Occipital lobe (tissue), 2 donors: ENCODE results near the gene ZP3. TPM values are rescaled to one million over a fixed set of nuclear protein-coding genes. Genes with fewer than 3 reads are reported as not detected.
"Not testable (repeated sequence)": the region's sequence is repeated elsewhere in the genome, so short reads cannot be mapped to it uniquely, and the experiment has no call there.

Experiments used
- DNase-seq: peaks from one replicate; lab custom pipeline; 2025; lab: John Stamatoyannopoulos, UW
- total RNA-seq: library from RNA; depleted of rRNA; stranded (reverse); fragments of >200 nt; gene quantifications from one replicate; pipeline ENCODE4 v1.2.3, GENCODE V29; 2014

Gene ZP3
- 1.4 TPM for total RNA-seq

DNA sequence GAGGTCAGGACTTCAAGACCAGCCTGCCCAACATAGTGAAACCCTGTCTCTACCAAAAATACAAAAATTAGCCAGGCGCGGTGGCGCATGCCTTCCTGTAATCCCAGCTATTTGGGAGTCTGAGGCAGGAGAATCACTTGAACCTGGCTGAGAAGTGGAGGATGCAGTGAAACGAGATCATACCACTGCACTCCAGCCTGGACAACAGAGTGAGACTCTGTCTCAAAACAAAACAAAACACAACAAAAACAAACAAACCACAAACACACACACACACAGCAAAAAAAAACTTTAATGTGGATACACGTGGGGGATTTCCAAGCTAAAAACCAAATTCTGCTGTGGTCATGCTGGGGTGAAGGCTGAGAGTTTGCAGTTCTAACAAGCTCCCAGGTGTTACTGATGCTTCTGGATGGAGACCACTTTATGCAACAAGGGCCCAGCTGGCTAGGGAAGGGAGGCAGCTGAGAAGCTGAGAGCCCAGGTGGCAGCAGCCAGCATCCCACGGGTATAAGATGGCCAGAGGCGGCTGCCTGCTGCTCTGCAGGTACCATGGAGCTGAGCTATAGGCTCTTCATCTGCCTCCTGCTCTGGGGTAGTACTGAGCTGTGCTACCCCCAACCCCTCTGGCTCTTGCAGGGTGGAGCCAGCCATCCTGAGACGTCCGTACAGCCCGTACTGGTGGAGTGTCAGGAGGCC is at the start of gene ZP3:
TSS of gene ZP3 (plus strand) at position 538 of the 699 bp plus-strand sequence. CDS start at position 553, 15 bp downstream.
- no peak for DNase-seq

DNA sequence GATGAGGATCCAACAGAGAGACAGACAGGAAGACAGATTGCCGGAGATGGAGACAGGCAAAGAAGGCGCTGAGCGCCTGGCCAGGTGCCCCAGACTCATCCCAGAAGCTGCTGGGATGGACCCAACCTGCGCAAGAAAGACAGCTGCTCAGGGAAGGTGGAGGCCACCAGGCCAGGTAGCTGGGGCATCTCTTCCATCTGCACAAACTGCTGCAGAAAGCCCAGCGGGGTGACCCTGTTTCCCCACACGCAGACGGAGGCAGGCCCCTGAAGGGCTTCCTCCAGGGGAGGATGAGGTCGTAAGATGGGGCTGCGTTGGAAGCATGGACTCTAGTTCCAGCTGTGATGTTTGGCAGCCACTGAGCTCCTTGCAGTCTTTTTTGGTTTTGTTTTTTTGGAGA is 49.5 kb upstream of the ZP3 start:
- no peak for DNase-seq

DNA sequence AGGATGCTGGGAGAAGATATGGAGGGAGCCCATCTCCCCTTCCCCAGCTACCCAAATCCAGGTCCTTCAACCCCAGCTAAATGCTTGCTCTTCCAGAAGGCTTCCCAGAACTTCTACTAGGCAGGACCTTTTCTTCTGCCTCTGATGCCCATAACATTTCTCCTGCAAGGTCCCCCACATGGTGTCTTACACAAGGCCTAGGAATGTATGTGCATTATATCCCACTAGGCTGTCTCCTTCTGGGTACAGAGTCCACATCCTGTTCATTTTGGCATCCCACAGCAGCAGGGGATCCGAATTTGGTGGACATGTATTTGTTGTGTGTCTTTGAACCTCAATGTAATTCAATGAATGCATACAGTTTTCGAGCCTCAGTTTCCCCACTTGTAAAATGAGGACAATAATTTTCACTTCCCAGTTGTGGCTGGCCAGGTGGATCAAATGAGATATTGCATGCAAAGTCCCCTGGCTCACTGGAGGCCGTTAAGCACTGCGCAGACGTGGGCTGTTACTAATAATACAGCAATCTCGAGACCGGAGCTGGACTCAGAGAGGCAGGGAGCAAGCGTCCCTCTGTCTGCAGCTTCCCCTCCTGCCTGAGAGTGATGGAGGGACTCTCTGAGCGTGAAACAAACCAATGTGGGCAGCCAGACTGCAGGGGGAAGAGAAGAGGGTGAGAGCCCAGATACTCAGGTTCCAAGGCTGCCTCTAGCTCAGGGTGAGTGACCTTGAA is 47.4 kb upstream of the ZP3 start:
- DNase-seq: no peak

DNA sequence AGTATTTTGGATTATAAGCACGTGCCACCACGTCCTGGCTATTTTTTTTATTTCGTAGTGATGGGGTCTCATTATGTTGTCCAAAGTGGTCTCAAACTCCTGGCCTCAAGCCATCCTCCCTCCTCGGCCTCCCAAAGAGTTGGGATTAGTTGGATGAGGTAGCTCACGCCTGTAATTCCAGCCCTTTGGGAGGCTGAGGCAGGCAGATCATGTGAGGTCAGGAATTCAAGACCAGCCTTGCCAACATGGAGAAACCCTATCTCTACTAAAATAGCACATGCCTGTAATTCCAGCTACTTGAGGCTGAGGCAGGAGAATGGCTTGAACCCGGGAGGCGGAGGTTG is 44.2 kb upstream of the ZP3 start:
- DNase-seq: no peak

DNA sequence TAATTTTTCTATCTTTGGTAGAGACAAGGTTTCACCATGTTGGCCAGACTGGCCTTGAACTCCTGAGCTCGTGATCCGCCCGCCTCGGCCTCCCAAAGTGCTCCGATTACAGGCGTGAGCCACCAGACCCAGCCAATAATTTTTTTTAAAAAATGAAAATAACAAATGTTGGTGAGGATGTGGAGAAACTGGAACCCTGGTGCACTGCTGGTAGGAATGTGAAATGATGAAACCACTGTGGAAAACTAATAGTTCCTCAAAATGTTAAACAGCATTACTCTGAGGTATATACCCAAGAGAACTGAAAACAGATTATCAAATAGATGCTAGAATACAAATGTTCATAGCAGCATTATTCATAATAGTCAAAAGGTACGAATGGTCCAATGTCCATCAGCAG is 42.9 kb upstream of the ZP3 start:
- DNase-seq: no peak

DNA sequence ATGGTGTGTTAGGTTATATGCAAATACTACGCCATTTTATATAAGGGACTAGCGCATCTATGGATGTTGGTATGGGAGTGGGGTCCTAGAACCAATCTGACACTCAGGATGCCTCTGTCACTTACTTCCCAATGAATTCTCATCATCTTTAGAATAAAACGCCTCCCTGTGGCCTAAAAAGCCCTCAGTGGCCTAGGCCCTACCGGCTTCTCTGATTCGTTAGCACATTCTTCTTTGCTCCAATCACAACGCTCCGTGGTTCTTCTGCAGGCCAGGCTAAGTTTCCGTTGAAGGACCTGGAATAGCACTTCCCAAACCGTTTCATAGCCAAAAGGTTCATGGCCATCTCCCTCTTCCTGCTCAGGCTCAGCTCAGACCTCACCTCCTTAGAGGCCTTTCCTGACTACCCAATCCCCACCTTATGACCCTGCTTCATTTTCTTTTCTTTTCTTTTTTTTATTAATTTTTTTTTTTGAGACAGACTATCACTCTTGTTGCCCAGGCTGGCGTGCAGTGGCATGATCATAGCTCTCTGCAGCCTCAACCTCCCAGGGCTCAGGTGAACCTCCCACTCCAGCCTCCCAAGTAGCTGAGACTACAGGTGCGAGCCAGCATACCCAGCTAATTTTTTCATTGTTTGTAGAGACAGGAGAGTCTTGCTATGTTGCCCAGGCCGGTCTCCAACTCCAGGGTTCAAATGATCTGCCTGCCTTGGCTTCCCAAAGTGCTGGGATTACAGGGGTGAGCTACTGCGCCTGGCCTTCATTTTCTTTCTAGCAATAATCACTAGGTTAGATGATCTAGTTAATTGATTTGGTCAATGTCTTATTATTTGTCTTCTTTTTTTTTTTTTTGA is 41.4 kb upstream of the ZP3 start:
- DNase-seq: no peak

DNA sequence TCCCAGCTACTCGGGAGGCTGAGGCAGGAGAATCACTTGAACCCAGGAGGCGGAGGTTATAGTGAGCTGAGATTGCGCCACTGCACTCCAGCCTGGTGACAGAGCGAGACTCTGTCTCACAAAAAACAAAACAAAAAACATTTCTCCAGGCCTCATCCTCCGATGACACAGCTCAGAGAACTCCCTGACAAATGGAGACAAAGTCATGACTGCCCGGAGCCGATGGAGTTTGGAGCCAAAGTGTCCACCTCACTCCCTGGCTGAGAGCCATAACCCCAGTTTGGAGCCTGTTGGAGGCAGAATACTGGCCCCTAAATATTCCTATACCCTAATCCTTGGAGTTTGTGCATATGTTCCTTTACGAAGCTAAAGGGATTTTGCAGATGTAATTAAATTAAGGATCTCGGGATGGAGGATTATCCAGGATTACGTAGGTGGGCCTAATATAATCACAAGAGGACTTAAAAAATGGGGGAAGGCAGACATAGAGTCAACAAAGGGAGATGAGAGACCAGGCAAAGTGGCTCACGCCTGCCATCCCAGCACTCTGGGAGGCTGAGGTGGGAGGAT is 38.0 kb upstream of the ZP3 start:
- no peak for DNase-seq

DNA sequence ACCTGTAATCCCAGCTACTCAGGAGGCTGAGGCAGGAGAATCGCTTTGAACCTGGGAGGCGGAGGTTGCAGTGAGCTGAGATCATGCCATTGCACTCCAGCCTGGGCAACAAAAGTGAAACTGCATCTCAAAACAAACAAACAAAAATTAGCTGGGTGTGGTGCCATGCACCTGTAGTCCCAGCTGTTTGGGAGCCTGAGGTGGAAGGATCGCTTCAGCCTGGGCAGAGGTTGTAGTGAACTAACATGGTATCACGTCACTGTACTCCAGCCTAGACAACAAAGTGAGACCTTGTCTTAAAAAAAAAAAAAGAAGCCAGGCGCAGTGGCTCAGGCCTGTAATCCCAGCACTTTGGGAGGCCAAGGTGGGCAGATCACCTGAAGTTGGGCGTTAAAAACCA is 37.0 kb upstream of the ZP3 start:
- not testable (repeated sequence) for DNase-seq

DNA sequence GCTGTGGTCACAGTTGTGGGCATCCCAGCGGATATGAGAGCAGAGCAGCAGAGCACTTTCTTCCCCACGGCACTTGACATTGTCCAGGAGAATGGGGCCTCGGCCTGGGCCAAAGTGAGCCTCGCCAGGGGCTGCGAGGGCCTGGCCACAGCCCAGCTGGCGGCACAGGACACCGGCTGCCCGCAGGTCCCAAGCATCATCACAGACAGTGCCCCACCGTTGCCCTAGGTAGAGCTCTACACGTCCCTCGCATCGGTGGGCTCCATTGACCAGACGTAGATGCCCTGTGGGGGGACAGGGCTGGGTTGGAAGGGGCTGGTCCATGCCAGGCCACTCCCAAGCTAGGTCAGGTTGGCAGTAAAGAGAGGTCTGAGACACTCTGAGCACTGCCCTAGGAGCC is 34.7 kb upstream of the ZP3 start:
- no peak for DNase-seq

DNA sequence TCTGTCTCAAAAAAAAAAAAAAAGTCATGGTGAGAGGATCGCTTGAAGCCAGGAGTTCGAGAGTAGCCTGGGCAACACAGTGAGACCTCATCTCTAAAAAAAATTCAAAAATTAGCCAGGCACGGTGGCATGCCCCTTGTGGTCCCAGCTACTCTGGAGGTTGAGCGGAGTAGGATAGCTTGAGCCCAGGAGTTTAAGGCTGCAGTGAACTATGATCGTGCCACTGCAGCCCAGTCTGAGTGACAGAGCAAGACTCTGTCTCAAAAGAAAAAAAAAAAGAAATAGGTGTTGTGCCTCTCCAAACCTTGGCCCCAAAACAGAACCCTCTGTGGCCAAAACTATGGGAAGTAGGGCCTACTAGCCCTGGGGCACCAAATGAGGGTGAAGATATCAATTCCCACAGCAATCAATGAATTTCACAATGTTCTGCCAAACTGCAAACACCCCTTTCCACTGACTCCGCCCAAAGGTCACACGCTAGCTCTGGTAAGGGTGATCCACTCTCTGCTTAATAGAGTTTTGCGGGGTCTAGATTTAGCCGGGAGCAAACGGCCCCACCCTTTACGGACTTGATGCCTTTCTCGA is 32.1 kb upstream of the ZP3 start:
- no peak for DNase-seq

DNA sequence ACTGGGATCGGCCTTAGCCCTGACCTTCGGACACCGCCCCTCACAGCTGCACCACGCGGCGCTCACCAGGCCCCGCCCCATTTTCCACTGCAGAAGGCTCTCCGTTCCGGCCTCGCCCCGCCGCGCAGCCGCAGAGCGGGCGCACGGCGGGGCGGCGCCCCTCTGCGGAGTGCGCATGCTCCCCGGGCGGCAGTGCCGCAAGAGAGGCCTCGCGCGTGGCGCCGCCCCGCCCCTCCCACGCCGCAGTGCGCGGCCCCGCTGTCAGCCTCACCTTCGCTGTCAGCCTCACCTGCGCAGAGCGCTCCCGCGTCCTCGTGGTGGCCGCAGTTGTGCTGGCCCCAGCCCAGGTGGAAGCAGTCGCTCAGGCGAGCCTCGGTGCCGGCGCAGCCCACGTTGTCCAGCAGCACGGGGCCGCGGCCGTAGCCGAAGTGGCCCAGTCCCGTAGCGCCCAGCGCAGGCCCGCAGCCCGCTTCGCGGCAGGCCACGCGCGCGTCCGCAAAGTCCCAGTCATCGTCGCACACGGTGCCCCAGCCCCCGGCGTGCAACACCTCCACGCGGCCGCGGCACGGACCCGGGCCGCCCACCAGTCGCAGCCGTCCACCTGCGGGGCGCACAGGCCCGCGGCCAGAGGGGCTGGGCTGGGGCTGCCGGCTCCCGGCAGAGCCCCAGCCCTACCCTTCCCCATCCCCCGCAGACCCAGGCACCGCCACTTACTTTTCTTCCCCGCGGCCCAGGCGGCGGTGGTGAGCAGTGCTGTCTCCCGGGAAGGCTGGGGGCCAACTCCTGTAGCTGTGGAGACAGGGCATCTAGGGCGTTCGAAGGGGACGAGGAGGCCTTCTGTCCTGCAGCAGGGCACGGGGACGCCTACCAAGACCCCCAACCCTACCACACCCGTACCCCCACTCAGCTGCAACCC is 31.4 kb upstream of the ZP3 start:
- DNase-seq: peak; percentile 82

DNA sequence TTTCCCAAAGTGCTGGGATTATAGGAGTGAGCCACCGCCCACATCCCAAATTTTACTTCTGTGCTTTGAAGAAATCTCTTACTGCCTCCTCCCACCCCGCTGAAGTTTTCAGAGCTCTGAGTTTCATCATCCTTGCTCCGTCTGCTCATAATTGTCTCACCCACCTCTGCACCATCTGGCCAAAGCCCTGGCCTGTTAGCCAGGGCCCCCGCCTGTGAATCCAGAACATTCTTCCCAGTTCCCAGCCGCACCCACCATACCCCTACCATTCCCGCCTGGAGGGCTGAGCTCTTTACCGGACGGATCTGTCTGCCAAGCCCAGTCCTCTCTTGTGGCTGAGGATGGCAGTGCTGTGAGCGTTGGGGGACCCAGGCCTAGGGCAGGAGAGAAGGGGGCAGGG is 29.8 kb upstream of the ZP3 start:
- DNase-seq: peak; percentile 15

DNA sequence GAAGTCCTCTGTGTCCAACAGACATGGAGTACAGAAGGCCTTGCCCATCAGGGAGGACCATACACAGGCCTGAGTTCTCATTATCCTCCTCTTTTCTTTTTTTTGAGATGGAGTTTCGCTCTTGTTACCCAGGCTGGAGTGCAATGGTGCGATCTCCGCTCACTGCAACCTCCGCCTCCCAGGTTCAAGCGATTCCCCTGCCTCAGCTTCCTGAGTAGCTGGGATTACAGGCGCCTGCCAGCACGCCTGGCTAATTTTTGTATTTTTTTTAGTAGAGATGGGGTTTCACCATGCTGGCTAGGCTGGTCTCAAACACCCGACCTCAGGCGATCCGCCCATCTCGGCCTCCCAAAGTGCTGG is 29.2 kb upstream of the ZP3 start:
- not testable (repeated sequence) for DNase-seq

DNA sequence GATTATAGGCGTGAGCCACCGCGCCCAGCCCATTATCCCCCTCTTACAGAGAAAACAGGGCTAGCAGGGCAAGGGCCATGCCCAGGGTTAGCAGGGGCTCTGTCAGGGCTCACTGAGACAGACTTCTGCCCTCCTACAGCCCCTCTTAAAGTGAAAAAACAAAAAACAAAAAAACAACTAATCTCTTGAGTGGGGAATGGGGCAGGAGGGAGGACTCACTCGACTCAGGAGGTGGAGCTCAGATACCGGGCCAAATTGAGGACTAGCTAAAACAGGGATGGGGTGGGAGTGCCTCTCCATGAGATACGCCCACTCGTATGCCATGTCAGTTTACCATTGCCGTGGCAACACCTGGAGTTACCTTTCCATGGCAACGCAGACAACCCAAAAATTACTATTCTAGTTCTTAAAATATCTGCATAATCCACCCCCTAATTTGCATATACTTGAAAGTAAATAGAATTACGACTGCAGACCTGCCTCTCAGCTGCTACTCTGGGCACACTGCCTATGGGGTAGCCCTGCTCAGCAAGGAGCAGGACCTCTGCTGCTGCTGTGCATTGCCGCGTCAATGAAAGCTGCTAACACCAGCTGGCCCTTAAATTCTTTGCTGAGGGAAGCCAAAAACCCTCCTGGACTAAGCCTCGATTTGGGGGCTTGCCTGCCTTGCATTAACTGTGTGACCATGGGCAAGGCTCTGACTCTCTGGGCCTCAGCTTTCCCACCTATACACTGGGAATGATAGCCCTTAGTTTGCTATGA is 28.6 kb upstream of the ZP3 start:
- DNase-seq: peak; percentile 9

DNA sequence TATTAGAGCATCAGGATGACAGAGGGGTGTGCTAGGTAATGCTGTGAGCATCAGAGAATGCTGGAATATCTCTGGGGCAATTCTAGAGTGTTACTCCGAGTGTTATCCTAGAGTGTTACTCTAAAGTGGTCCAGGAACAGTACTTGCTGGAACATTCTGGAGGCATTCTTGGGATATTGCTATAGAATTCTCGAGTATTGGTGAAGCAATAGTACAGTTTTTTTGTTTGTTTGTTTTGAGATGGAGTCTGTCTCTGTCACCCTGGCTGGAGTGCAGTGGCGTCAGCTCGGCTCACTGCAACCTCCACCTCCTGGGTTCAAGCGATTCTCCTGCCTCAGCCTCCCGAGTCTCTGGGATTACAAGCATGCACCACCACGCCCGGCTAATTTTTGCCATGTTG is 27.9 kb upstream of the ZP3 start:
- DNase-seq: no peak

DNA sequence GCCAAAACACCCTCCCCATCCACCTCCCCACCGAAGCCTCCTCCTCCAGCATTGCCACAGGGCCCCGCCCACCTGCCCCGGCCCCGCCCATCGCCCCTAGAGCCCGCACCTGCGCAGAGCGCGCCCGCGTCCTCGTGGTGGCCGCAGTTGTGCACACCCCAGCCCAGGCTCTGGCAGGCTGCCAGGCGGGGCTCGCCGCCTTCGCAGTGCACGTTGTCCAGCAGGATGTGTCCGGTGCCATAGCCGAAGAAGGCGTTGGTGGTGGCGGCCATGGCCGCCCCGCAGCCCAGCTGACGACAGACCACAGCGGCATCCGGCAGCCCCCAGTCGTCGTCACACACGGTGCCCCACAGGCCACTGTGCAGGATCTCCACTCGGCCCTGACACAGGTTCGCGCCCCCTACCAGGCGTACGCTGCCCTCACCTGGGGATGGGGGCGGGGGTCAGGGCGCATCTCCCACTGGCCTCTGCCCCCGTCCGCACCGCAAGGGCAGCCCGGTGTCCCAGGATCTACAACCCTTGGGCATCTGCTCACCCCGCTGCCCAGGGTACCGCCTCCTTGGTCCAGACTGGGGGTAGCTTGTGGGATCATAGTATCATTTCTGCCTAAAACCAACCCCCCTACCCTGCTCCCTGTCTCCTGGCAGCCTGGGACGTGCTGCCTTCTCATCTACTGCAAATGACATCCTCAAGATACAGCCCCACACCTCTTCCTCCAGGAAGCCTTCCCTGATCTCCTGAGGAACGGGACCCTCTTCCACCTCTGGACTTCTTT is 27.2 kb upstream of the ZP3 start:
- peak; percentile 58 for DNase-seq

DNA sequence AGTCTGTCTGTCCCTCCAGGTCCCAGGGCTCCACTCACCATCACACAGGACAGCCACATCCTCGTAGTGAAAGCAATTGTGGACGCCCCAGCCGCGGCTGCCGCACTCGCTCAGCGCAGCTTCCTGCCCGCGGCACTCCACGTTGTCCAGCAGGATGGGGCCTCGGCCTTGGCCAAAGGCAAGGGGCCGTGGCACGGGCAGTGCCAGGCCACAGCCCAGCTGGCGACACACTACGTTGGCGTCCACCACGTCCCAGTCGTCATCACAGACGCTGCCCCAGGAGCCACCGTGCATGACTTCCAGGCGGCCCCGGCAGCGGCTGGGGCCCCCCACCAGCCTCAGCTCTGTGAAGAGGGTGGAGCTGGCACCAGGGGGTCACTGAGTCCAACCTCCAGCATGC is 24.5 kb upstream of the ZP3 start:
- no peak for DNase-seq

DNA sequence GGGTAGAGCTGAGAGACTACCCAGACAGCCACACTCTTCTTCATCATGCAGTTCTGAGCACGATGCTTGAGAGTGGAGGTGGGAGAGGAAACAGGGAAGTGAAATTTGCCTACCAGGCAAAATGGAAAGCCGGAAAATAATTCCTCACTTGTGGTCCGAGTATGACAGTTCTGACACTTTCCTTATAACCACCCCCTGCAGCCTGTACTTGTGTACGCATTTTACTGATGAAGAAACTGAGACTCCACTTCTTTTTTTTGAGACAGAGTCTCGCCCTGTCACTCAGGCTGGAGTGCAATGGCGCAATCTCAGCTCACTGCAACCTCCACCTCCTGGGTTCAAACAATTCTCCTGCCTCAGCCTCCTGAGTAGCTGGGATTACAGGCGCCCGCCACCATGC is 21.7 kb upstream of the ZP3 start:
- DNase-seq: not testable (repeated sequence)
